ENCODE results near the gene NOX1. TPM values are rescaled to one million over a fixed set of nuclear protein-coding genes. Genes with fewer than 3 reads are reported as not detected.
"Not testable (repeated sequence)": the region's sequence is repeated elsewhere in the genome, so short reads cannot be mapped to it uniquely, and the experiment has no call there.

NOX1 gene
- total RNA-seq, 2 donors from 2014 or later: 0.14 to 0.62 TPM

DNA sequence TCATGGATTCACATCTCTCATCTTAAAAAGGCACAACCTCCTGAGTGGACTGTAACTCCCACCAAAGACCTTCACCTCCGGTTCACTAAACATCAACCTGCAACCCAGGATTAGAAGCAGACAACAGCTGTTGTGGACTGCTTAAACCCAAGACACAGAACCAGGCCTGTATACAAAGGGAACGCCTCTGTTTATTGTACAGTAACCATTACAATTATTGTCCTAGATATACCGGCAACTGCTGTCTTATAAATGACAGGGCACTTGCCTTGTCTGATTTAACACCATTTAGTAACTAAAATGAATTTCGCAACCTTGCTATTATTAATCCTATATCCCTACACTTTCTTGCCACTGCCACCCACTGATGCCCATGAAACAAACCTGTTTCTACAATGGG lies 76.8 kb downstream of the NOX1 start:
- Histone ChIP-seq H3K9me3 (no peaks in the 10 kb centered on the region), H3K4me3 (no peak overlapping the region), H3K36me3 (no peaks in the 10 kb centered on the region), H3K4me1 (replicated peaks) (no peaks in the 10 kb centered on the region), H3K27ac (no peak overlapping the region), H3K27me3 (replicated peaks; ENCODE audit: insufficient read depth) (no peaks in the 10 kb centered on the region)
- no peak for DNase-seq (ENCODE audit: low spot score)
- WGBS: 86% methylated on average over 4 of the region's 4 CpGs
- TF ChIP-seq, protein P1, sequence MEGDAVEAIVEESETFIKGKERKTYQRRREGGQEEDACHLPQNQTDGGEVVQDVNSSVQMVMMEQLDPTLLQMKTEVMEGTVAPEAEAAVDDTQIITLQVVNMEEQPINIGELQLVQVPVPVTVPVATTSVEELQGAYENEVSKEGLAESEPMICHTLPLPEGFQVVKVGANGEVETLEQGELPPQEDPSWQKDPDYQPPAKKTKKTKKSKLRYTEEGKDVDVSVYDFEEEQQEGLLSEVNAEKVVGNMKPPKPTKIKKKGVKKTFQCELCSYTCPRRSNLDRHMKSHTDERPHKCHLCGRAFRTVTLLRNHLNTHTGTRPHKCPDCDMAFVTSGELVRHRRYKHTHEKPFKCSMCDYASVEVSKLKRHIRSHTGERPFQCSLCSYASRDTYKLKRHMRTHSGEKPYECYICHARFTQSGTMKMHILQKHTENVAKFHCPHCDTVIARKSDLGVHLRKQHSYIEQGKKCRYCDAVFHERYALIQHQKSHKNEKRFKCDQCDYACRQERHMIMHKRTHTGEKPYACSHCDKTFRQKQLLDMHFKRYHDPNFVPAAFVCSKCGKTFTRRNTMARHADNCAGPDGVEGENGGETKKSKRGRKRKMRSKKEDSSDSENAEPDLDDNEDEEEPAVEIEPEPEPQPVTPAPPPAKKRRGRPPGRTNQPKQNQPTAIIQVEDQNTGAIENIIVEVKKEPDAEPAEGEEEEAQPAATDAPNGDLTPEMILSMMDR (IDR thresholded peaks at IDR 0.05): no peak
- no peak for TF ChIP-seq POLR2A (IDR thresholded peaks at IDR 0.05)
- no peak for TF ChIP-seq POLR2AphosphoS5 (IDR thresholded peaks at IDR 0.05)
- intact Hi-C loops (cut with DNase I): no loop called here

DNA sequence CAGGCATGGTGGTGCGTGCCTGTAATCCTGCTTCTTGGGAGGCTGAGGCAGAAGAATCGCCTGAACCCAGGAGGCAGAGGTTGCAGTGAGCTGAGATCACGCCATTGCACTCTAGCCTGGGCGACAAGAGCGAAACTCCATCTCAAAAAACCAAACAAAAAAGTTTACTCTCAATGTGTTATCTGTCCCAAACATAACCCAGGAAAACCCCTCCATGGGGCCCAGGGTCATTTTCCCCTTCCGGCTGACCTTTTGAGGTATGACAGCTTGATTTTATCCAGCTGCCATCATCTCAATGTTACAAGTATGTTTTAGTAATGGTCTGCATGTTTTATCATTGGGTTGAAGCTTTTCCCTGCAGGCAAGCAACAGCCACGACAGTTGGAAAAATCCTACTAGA lies 77.8 kb downstream of the NOX1 start:
- H3K9me3 ChIP-seq; DNase-seq (ENCODE audit: low spot score); H3K27ac ChIP-seq; H3K27me3 ChIP-seq (replicated peaks; ENCODE audit: insufficient read depth); H3K36me3 ChIP-seq; intact Hi-C loops (cut with DNase I); H3K4me3 ChIP-seq; H3K4me1 ChIP-seq (replicated peaks): not testable (repeated sequence)
- 88% methylated on average over 7 of the region's 7 CpGs for WGBS

Small RNA genes lying within 50 kb of the gene (small RNA-seq; reads per million reads assigned to genes)
- gene RF00411: 0 to 0.10 reads per million in 2 donors

Other genes starting within 250 kb of the NOX1 start
- 10 to 100 TPM; 26.1 to 34.9 TPM for gene TSPAN6, start 237.6 kb downstream of the NOX1 start, total RNA-seq
- gene SRPX2, start 230.2 kb downstream of the NOX1 start, total RNA-seq: 1 to 10 TPM; 4.8 to 5.1 TPM
- 10 to 100 TPM; 25.7 to 39.3 TPM for gene SYTL4, start 142.2 kb downstream of the NOX1 start, total RNA-seq
- 10 to 100 TPM; 13.5 to 38.2 TPM for gene CSTF2, start 54.0 kb downstream of the NOX1 start, total RNA-seq
- under 1 TPM; 0.36 to 0.85 TPM for gene XKRX, start 54.6 kb upstream of the NOX1 start, total RNA-seq
- 1 to 10 TPM in 1 of 2 donors, not detected in 1; 1.2 TPM for gene ARL13A, start 95.3 kb upstream of the NOX1 start, total RNA-seq
- 10 to 100 TPM; 14.0 to 29.5 TPM for gene TRMT2B, start 177.8 kb upstream of the NOX1 start, total RNA-seq
- gene TMEM35A, start 204.5 kb upstream of the NOX1 start, total RNA-seq: 1 to 10 TPM; 3.6 to 7.8 TPM
- gene CENPI, start 223.8 kb upstream of the NOX1 start, total RNA-seq: 1 to 10 TPM; 1.0 to 1.9 TPM